HepG2 (cell line): ENCODE results near the gene PTPRM.

Experiments used
- CEBPB ChIP-seq: IDR thresholded peaks from 2 replicates; pipeline ENCODE4 v1.6.1; 2011; ENCODE audit warnings: low read depth, low read length, improper control_type of control experiment, borderline replicate concordance
- CREB1 ChIP-seq, 2 experiments: fragments of 450-650 bp in 1 of 2; IDR thresholded peaks; 2 replicates each; pipeline ENCODE4 v1.6.1; 2016 to 2017; ENCODE audit warnings: control low read depth in 1 of 2, mild to moderate bottlenecking in 1 of 2, missing compliant biosample characterization in 1 of 2, missing genetic modification characterization in 1 of 2
- ELF1 ChIP-seq: sonication (generic); formaldehyde crosslinking; IDR thresholded peaks from 2 replicates; pipeline ENCODE4 v1.4.0; 2020; ENCODE audit warnings: missing genetic modification reagents
- EP300 ChIP-seq, 3 experiments: sonication (generic) in 1 of 3; formaldehyde crosslinking in 1 of 3; IDR thresholded peaks; 2 replicates each; pipeline versions ENCODE4 v1.5.1 to v1.6.1; 2011 to 2020; ENCODE audit warnings: low read depth in 2 of 3, low read length in 2 of 3, borderline replicate concordance in 1 of 3, improper control_type of control experiment in 1 of 3, mild to moderate bottlenecking in 1 of 3, missing genetic modification reagents in 1 of 3, moderate library complexity in 1 of 3
- RAD21 ChIP-seq: fragments of 450-650 bp; formaldehyde crosslinking; IDR thresholded peaks from 2 replicates; pipeline ENCODE4 v1.5.0; 2020; ENCODE audit warnings: mild to moderate bottlenecking
- SRSF9 ChIP-seq: fragments of 200-400 bp; formaldehyde crosslinking; IDR thresholded peaks from 2 replicates; pipeline ENCODE4 v1.6.1; 2018; ENCODE audit warnings: borderline replicate concordance, mild to moderate bottlenecking, low read depth, low read length; ENCODE audit not compliant: insufficient read depth, poor library complexity, severe bottlenecking
- TAF1 ChIP-seq: sonication (generic); formaldehyde crosslinking; IDR thresholded peaks from 2 replicates; pipeline ENCODE4 v1.4.0; 2020; ENCODE audit warnings: missing genetic modification reagents
- TOPORS ChIP-seq: sonication (generic); formaldehyde crosslinking; IDR thresholded peaks from 2 replicates; pipeline ENCODE4 v1.8.0; 2023; ENCODE audit warnings: mild to moderate bottlenecking, missing genetic modification reagents
- ZNF761 ChIP-seq: sonication (generic); formaldehyde crosslinking; conservative IDR thresholded peaks from 2 replicates; pipeline ENCODE4 v1.4.0; 2020; ENCODE audit warnings: mild to moderate bottlenecking, missing genetic modification reagents
- TF ChIP-seq, protein P1 (sequence below): sonication (generic); formaldehyde crosslinking; IDR thresholded peaks from 2 replicates; pipeline ENCODE4 v1.4.0; 2020; ENCODE audit warnings: missing genetic modification reagents, borderline replicate concordance
- TF ChIP-seq, protein P2 (sequence below): sonication (generic); formaldehyde crosslinking; IDR thresholded peaks from 2 replicates; pipeline ENCODE4 v1.5.0; 2020; ENCODE audit warnings: mild to moderate bottlenecking, missing genetic modification reagents, moderate library complexity
- TF ChIP-seq, protein P3 (sequence below): sonication (generic); formaldehyde crosslinking; IDR thresholded peaks from 2 replicates; pipeline ENCODE4 v1.5.1; 2020; ENCODE audit warnings: mild to moderate bottlenecking, missing genetic modification reagents, borderline replicate concordance
- TF ChIP-seq, protein P4 (sequence below): sonication (generic); formaldehyde crosslinking; IDR thresholded peaks from 2 replicates; pipeline ENCODE4 v1.5.1; 2020; ENCODE audit warnings: missing genetic modification reagents, mild to moderate bottlenecking, borderline replicate concordance

DNA sequence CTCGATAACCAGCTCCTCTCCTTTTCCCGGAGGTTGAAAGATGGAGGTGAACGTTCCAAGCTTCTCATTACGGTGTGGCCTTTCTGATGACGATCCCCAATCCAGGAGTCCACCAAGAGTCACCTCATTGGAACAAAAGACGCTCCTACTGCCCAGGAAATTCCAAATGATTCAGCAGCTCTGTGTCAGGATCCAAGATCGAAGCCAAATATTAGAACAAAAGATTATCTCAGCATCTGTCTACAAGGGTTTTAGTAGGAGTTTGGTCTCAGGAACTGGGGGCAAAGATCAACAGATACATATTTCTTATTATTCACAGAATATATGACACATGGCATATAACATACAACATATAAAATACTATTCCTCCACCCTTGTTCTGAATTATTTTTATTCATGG lies 881.0 kb downstream of the PTPRM start:
- TF ChIP-seq EP300 (IDR thresholded peaks at IDR 0.05; ENCODE audit: low read depth in 2 of 2, low read length in 2 of 2): no peak
- no peak for TF ChIP-seq EP300 (CRISPR knock-in tag; IDR thresholded peaks at IDR 0.05; ENCODE audit: borderline replicate concordance)
- no peak for TF ChIP-seq TAF1 (CRISPR knock-in tag)
- TF ChIP-seq ZNF761 (CRISPR knock-in tag): no peak
- TF ChIP-seq, protein P1, sequence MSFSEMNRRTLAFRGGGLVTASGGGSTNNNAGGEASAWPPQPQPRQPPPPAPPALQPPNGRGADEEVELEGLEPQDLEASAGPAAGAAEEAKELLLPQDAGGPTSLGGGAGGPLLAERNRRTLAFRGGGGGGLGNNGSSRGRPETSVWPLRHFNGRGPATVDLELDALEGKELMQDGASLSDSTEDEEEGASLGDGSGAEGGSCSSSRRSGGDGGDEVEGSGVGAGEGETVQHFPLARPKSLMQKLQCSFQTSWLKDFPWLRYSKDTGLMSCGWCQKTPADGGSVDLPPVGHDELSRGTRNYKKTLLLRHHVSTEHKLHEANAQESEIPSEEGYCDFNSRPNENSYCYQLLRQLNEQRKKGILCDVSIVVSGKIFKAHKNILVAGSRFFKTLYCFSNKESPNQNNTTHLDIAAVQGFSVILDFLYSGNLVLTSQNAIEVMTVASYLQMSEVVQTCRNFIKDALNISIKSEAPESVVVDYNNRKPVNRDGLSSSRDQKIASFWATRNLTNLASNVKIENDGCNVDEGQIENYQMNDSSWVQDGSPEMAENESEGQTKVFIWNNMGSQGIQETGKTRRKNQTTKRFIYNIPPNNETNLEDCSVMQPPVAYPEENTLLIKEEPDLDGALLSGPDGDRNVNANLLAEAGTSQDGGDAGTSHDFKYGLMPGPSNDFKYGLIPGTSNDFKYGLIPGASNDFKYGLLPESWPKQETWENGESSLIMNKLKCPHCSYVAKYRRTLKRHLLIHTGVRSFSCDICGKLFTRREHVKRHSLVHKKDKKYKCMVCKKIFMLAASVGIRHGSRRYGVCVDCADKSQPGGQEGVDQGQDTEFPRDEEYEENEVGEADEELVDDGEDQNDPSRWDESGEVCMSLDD (CRISPR knock-in tag): no peak
- TF ChIP-seq, protein P2, sequence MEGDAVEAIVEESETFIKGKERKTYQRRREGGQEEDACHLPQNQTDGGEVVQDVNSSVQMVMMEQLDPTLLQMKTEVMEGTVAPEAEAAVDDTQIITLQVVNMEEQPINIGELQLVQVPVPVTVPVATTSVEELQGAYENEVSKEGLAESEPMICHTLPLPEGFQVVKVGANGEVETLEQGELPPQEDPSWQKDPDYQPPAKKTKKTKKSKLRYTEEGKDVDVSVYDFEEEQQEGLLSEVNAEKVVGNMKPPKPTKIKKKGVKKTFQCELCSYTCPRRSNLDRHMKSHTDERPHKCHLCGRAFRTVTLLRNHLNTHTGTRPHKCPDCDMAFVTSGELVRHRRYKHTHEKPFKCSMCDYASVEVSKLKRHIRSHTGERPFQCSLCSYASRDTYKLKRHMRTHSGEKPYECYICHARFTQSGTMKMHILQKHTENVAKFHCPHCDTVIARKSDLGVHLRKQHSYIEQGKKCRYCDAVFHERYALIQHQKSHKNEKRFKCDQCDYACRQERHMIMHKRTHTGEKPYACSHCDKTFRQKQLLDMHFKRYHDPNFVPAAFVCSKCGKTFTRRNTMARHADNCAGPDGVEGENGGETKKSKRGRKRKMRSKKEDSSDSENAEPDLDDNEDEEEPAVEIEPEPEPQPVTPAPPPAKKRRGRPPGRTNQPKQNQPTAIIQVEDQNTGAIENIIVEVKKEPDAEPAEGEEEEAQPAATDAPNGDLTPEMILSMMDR (CRISPR knock-in tag): no peak
- TF ChIP-seq, protein P3, sequence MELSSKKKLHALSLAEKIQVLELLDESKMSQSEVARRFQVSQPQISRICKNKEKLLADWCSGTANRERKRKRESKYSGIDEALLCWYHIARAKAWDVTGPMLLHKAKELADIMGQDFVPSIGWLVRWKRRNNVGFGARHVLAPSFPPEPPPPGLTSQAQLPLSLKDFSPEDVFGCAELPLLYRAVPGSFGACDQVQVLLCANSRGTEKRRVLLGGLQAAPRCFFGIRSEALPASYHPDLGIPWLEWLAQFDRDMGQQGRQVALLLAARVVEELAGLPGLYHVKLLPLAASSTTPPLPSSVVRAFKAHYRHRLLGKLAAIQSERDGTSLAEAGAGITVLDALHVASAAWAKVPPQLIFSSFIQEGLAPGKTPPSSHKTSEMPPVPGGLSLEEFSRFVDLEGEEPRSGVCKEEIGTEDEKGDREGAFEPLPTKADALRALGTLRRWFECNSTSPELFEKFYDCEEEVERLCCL (CRISPR knock-in tag): no peak
- TF ChIP-seq CEBPB: no peak
- no peak for TF ChIP-seq RAD21 (CRISPR knock-in tag)
- TF ChIP-seq ELF1: no peak
- no peak for TF ChIP-seq CREB1 (IDR thresholded peaks at IDR 0.05)
- TF ChIP-seq CREB1 (CRISPR knock-in tag; IDR thresholded peaks at IDR 0.05): no peak
- TF ChIP-seq, protein P4, sequence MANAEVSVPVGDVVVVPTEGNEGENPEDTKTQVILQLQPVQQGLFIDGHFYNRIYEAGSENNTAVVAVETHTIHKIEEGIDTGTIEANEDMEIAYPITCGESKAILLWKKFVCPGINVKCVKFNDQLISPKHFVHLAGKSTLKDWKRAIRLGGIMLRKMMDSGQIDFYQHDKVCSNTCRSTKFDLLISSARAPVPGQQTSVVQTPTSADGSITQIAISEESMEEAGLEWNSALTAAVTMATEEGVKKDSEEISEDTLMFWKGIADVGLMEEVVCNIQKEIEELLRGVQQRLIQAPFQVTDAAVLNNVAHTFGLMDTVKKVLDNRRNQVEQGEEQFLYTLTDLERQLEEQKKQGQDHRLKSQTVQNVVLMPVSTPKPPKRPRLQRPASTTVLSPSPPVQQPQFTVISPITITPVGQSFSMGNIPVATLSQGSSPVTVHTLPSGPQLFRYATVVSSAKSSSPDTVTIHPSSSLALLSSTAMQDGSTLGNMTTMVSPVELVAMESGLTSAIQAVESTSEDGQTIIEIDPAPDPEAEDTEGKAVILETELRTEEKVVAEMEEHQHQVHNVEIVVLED (CRISPR knock-in tag): no peak
- no peak for TF ChIP-seq TOPORS
- TF ChIP-seq SRSF9: no peak
